HG02571 (cell line): Measurements from ENCODE around the gene PLA2G2E.

Experiments
- ATAC-seq: cut with Tn5 transposase; IDR thresholded peaks from one replicate; pipeline ENCODE4 v1.9.1; 2021; ENCODE audit warnings: mild to moderate bottlenecking, moderate library complexity; ENCODE audit not compliant: unreplicated experiment

Gene PLA2G2E

GRCh38 chr1:19923137-19923952 is at the start of gene PLA2G2E:
Gene PLA2G2E, minus strand, starts transcription at chr1:19923617. Its CDS starts 58 bp downstream, at chr1:19923559.
- no peak for ATAC-seq

GRCh38 chr1:19971664-19972063 is 48.2 kb upstream of the PLA2G2E start:
- no peak for ATAC-seq

- ATAC-seq, result no peak
These were observed 46.7 kb upstream of the PLA2G2E start for GRCh38 chr1:19969898-19970660.

GRCh38 chr1:19967808-19968207 is 44.4 kb upstream of the PLA2G2E start:
- no peak for ATAC-seq

GRCh38 chr1:19964542-19964941 is 41.1 kb upstream of the PLA2G2E start:
- no peak for ATAC-seq

GRCh38 chr1:19963636-19964035 is 40.2 kb upstream of the PLA2G2E start:
- no peak for ATAC-seq

- no peak for ATAC-seq
These were observed 37.2 kb upstream of the PLA2G2E start for GRCh38 chr1:19960591-19960990.

GRCh38 chr1:19957779-19958178 is 34.4 kb upstream of the PLA2G2E start:
- ATAC-seq, result no peak

GRCh38 chr1:19955534-19956170 is 32.2 kb upstream of the PLA2G2E start:
- no peak for ATAC-seq

GRCh38 chr1:19954059-19954458 is 30.6 kb upstream of the PLA2G2E start:
- no peak for ATAC-seq

GRCh38 chr1:19949016-19949415 is 25.6 kb upstream of the PLA2G2E start:
- no peak for ATAC-seq

- ATAC-seq, result no peak
These were observed 23.6 kb upstream of the PLA2G2E start for GRCh38 chr1:19946971-19947370.

- ATAC-seq, result no peak
These were observed 22.9 kb upstream of the PLA2G2E start for GRCh38 chr1:19946331-19946751.

- no peak for ATAC-seq
These were observed 22.5 kb upstream of the PLA2G2E start for GRCh38 chr1:19945914-19946313.

GRCh38 chr1:19942657-19943056 is 19.2 kb upstream of the PLA2G2E start:
- ATAC-seq, result no peak

GRCh38 chr1:19942088-19942487 is 18.7 kb upstream of the PLA2G2E start:
- no peak for ATAC-seq

GRCh38 chr1:19941206-19941568 is 17.8 kb upstream of the PLA2G2E start:
- ATAC-seq, result no peak

GRCh38 chr1:19940486-19941205 is 17.2 kb upstream of the PLA2G2E start:
- ATAC-seq, result no peak

GRCh38 chr1:19938472-19938871 is 15.1 kb upstream of the PLA2G2E start:
- no peak for ATAC-seq

GRCh38 chr1:19936061-19936750 is 12.8 kb upstream of the PLA2G2E start:
- no peak for ATAC-seq
